GM21423 (cell line): ENCODE measurements around the gene P2RY2.
"Not testable (repeated sequence)": the region's sequence is repeated elsewhere in the genome, so short reads cannot be mapped to it uniquely, and the experiment has no call there.

Source experiments
- ATAC-seq: cut with Tn5 transposase; IDR thresholded peaks from one replicate; pipeline ENCODE4 v1.9.1; 2021; ENCODE audit warnings: mild to moderate bottlenecking, moderate library complexity; ENCODE audit not compliant: unreplicated experiment

P2RY2 gene

GRCh38 chr11:73187854-73188253, 30.2 kb upstream of the P2RY2 start:
- ATAC-seq: no peak

- no peak for ATAC-seq
Measured at GRCh38 chr11:73188301-73188700, 29.8 kb upstream of the P2RY2 start.

DNA sequence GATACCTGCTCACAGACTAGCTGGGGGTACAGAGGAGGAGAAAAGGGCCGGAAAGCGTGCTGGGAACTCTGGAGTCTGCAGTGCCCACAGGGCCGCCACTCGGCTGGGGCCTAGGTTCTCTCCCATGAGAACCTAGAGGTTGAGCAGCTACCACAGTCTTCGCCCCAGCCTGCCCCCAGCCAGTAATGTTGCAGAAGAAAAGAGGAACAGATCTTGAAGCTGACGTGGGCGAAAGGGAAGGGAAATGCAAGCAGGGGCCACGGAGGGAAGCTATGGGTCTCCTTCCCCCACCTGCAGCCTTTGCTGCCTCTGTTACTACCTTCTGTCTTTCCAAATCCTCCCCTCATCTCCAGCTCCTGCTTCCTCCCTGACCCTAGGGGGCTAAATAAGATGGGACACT, 28.8 kb upstream of the P2RY2 start:
- ATAC-seq: peak; percentile 48

GRCh38 chr11:73189723-73190556, 28.1 kb upstream of the P2RY2 start:
- no peak for ATAC-seq

DNA sequence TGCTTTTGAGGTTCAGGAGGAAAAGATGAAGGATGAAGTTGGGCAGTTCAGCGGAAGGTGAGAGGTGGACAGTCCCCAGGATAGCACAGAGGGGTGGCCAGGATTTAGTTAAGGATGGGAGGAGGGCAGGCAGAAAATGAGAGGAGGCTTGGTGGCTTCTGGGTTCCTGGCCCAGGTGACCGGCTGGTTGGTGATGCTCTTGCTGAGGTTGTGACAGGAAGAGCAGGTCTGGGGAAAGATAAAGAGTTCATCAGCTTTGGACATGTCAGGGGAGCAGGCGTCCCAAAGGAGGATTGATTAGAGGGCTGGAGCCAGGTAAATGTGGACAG, 27.6 kb upstream of the P2RY2 start:
- no peak for ATAC-seq

DNA sequence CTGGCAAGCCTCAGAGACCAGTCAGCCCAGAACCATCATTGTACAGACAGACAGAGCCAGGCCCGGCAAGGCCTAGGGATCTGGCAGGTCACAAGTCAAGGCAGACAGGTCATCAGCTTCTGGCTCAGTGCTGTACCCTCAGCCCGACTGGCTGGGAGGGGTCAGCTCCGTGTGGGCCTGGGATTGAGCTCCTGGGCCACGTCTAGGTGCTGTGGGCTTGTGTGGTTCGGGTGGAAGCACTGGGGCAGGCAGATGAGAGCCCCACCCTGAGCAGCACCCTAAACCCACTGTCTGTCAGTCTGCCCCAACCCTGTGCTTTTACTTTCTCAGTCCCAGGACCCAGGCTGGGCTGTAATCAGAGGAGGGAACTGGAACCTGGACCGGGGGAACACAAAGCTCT, 26.9 kb upstream of the P2RY2 start:
- ATAC-seq: no peak

DNA sequence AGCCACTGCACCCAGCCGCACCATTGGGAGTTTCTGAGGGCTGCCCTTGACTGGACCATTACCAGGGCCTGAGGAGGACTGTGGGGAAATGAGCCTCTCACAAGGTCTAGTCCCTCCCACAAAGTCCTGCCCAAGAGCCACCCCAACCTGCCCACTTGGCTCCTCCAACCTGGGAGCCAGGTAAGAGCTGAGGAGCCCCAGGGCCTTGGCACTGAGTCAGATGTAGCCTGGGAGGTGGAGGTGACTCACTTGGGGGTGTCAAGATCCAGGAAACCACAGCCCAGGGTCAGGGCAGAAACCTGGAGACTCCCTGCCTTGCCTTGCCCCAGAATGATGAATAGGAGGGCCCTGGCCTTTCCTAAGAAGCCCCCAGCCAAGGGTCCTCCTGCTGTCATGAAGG, 25.8 kb upstream of the P2RY2 start:
- no peak for ATAC-seq

DNA sequence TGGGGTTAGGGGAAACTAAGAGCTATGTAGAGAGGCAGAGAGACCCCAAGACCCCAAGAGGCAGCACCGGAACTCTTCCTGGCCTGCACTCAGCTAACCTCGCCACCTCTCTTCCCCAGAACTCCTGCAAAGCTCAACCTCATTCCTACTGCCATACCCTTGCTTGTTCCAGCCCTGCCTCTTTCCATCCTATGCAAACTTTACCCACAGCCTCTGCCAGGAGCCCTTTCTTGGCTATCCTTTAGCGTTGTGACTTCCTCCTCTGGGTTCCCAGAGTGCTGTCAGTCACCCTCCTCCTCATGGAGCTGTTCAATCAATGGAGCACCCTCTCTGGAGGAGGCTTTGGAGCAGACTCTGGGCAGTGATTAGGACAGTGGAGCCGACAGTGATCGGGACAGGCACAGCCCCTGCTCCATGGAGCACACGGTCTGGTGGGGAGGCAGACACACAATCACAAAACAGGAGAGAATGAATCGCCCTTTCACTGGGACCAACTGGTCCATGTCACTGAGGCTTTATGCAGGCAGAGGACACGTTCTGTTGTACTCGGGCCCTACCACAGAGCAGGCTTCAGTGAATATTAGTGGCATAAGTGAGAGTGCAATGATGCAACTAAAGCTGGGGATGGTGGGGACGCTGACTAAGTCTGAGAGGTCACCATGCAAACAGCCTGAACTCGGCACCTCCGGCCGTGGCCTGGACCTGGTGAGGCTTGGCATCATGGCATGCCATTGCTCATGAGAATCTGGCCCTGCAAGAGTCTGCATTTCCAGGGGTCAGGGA, 24.6 kb upstream of the P2RY2 start:
- ATAC-seq: no peak

DNA sequence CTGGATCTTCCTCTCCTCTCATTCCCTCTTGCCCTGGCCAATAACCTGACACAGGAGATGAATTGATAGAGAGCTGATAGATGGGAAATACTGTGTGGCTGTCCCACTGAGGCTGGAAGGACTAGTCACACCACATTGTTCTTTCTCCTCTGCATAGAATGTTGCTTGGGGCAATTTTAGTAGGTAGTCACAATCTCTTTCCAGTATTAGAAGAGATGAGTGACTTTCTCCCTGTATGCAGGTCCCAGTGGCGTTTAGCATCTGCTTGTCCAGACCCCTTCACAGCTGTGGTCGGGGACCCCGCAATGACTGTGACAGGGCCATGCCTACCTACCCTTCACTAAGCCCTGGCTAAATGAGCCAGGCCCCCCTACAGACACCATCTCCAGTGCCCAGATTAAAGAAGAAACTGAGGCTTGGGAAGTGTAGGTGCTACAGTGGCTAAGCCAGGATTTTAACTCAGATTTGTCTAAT, 24.0 kb upstream of the P2RY2 start:
- no peak for ATAC-seq

DNA sequence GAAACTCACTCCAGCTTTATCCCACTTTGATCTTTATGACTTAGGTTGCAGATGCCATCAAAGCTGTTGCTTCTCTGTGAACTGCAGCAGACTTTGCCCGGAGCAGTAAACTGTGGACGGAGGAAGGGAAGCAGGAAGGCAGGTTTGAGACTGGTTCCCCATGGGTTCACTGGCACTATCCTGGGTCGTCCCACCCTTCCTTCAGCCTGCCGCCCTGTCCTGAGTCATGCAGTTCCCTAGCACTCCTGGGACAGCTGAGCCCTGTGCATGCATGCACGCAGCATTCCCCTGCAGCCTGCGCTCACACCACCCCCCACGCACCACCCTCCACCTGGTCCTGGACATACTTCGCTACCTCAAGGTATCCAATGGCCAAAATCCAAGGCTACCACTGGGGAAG, 23.5 kb upstream of the P2RY2 start:
- ATAC-seq: no peak

- no peak for ATAC-seq
Measured at GRCh38 chr11:73195191-73196007, 22.7 kb upstream of the P2RY2 start.

GRCh38 chr11:73196576-73196975, 21.5 kb upstream of the P2RY2 start:
- ATAC-seq: no peak

GRCh38 chr11:73197348-73197747, 20.7 kb upstream of the P2RY2 start:
- ATAC-seq: no peak

DNA sequence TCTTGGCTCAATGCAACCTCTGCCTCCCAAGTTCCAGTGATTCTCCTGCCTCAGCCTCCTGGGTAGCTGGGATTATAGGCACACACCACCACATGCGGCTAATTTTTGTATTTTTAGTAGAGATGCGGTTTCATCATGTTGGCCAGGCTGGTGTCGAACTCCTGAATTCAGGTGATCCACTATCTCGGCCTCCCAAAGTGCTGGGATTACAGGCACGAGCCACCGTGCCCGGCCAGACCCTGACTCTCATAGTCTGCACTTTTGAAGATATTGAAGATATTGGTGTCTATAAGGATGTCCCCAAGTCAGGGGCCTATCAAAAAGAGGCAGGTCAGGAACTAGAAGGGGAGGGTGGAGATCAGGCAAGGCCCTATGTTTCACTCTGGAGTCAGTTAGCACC, 20.3 kb upstream of the P2RY2 start:
- ATAC-seq: not testable (repeated sequence)

- no peak for ATAC-seq
Measured at GRCh38 chr11:73198677-73199076, 19.4 kb upstream of the P2RY2 start.

DNA sequence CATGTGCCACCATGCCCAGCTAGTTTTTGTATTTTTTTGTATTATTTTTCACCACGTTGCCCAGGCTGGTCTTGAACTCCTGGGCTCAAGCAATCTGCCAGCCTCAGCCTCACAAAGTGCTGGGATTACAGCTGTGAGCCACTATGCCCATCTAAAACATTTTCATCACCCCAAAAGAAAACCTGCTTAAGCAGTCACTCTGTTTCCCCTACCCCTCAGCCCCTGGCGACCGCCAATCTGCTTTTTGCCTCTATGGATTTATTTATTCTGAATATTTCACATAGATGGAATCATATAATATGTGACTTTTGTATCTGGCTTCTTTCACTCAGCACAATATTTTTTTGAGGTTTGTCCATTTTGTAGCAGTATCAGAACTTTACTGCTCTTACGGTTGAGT, 18.6 kb upstream of the P2RY2 start:
- ATAC-seq: no peak

DNA sequence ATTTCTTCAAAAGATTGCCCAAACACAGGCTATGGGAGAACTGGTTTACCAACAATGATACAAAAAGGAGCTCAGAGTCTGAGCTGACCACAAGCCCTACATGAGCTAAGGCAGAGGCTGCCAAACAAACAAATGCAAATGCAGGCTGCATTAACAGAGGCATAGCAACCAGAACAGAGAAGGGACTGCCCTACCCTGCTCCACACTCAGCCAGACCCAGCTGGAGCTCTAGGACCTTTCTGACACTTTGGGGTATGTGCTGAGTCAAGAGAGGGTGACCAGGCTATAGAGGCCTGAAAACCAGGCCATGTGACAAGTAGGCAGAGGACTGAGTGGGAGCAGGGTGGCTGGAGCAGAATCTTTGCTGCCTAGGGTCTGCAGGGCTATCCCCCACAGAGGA, 17.8 kb upstream of the P2RY2 start:
- ATAC-seq: no peak

DNA sequence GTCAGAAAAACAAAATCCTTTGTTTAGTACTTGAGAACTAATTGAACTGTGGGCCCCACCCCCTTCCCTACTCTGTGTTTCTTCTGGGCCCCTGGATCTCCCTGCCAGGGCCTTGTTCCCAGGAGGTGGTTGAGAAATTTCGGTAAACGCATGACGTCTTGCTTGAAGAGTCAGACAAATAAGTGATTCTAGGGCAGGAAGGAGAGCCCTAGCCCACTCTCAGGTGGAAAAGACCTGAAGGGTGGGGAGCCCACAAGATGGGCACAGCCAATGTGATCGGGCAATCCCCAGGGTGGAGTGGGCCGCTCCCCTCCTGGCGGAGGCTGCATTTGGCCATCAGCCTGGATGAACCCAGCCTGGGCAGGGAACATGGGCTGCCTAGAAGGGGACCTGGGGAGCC, 16.8 kb upstream of the P2RY2 start:
- no peak for ATAC-seq

GRCh38 chr11:73201888-73202780, 15.9 kb upstream of the P2RY2 start:
- ATAC-seq: no peak

DNA sequence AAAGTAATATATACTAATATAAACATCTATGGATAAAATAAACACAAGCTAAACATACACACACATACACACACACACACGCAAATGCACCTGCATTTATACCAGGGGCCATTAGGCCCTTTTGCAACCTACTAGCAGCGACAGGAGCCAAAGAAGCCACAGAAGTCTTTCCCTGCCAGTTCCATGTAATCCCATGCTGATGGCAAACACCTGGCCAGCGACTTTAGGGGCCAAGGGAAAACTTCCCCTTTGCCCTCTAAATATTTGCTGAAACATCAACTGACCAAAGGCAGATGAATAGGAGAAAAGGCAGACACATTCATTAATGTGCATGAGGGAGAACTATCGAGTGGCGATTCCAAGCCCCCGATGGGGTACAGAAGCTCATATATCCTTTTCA, 14.8 kb upstream of the P2RY2 start:
- no peak for ATAC-seq
